IMR-90 (cell line): ENCODE data around the gene MACROD1. TPM values are rescaled to one million over a fixed set of nuclear protein-coding genes. Genes with fewer than 3 reads are reported as not detected.
A peak's percentile ranks its signal among the peaks of the same experiment; 100 is the strongest.

Experiments
- ATAC-seq: fragments of 200-7000 bp; cut with Tn5 transposase; 2 replicates; pipeline ENCODE4 v1.9.1; 2020; ENCODE audit warnings: low read depth, mild to moderate bottlenecking, moderate library complexity
- BruUV-seq: library from RNA; stranded (reverse); fragments of 400-500 nt; replicated peaks from 2 replicates; lab custom pipeline; 2021; lab: Mats Ljungman, UMichigan
- CTCF ChIA-PET: fragments of 300-600 bp; formaldehyde crosslinking; extraction: SDS; loops from one replicate; lab custom pipeline; 2021; ENCODE audit warnings: antibody characterized with exemption; lab: Yijun Ruan, JAX
- POLR2A ChIA-PET: fragments of 300-600 bp; sonication (Branson Sonifier 250); formaldehyde crosslinking; loops from one replicate; lab custom pipeline; 2022; ENCODE audit warnings: antibody characterized with exemption; ENCODE audit not compliant: unreplicated experiment; lab: Charles Lee
- DNase-seq: peaks from one replicate; pipeline ENCODE4 v3.0.0; 2013
- H2AFZ ChIP-seq: replicated peaks from 2 replicates; pipeline ENCODE3; 2013; ENCODE audit warnings: low read length, mild to moderate bottlenecking; ENCODE audit not compliant: poor library complexity
- H2AK5ac ChIP-seq: 2 replicates; pipeline ENCODE4 v1.6.1; 2013; ENCODE audit warnings: low read depth, low read length, inconsistent platforms
- H2AK9ac ChIP-seq: replicated peaks from 2 replicates; pipeline ENCODE3; 2013; ENCODE audit warnings: mild to moderate bottlenecking, low read depth, low read length, moderate library complexity; ENCODE audit not compliant: poor library complexity
- H2BK120ac ChIP-seq: 2 replicates; pipeline ENCODE4 v1.6.1; 2013; ENCODE audit warnings: low read depth, low read length, inconsistent platforms
- H2BK15ac ChIP-seq: 3 replicates; pipeline ENCODE4 v1.6.1; 2013; ENCODE audit warnings: low read depth, low read length, inconsistent platforms
- H2BK20ac ChIP-seq: 2 replicates; pipeline ENCODE4 v1.6.1; 2013; ENCODE audit warnings: low read depth, mild to moderate bottlenecking, inconsistent platforms, low read length, moderate library complexity
- H2BK5ac ChIP-seq: 2 replicates; pipeline ENCODE4 v1.6.1; 2013; ENCODE audit warnings: mild to moderate bottlenecking, low read depth, low read length, inconsistent platforms; ENCODE audit not compliant: poor library complexity, severe bottlenecking
- H3K14ac ChIP-seq: replicated peaks from 2 replicates; pipeline ENCODE4 v1.6.1; 2013; ENCODE audit warnings: low read depth, low read length, inconsistent platforms
- H3K18ac ChIP-seq: 2 replicates; pipeline ENCODE4 v1.6.1; 2013; ENCODE audit warnings: low read depth, low read length, control low read depth
- H3K23ac ChIP-seq: 2 replicates; pipeline ENCODE4 v1.6.1; 2013; ENCODE audit warnings: low read depth, low read length, inconsistent platforms
- H3K27ac ChIP-seq: 2 replicates; pipeline ENCODE4 v1.5.1; 2013; ENCODE audit warnings: mild to moderate bottlenecking, control low read depth, low read length; ENCODE audit not compliant: insufficient read depth
- H3K27me3 ChIP-seq: 2 replicates; pipeline ENCODE4 v1.6.1; 2013; ENCODE audit warnings: low read length; ENCODE audit not compliant: control insufficient read depth, insufficient read depth
- H3K36me3 ChIP-seq: 2 replicates; pipeline ENCODE4 v1.6.1; 2013; ENCODE audit warnings: low read length, mixed read lengths; ENCODE audit not compliant: control insufficient read depth, insufficient read depth
- H3K4ac ChIP-seq: 2 replicates; pipeline ENCODE4 v1.6.1; 2013; ENCODE audit warnings: low read depth, low read length, inconsistent platforms
- H3K4me1 ChIP-seq: 2 replicates; pipeline ENCODE4 v1.6.1; 2013; ENCODE audit warnings: low read length, mixed read lengths; ENCODE audit not compliant: control insufficient read depth, insufficient read depth
- H3K4me2 ChIP-seq: 2 replicates; pipeline ENCODE4 v1.6.1; 2013; ENCODE audit warnings: low read depth, mild to moderate bottlenecking, control low read depth, low read length, moderate library complexity
- H3K4me3 ChIP-seq: 2 replicates; pipeline ENCODE4 v1.5.1; 2013; ENCODE audit warnings: low read depth, mild to moderate bottlenecking, control low read depth, low read length, moderate library complexity; ENCODE audit not compliant: insufficient read depth
- H3K56ac ChIP-seq: 2 replicates; pipeline ENCODE4 v1.6.1; 2013; ENCODE audit warnings: low read length, inconsistent platforms; ENCODE audit not compliant: insufficient read depth; ENCODE audit errors: extremely low read depth
- H3K79me1 ChIP-seq, 2 experiments: 2 replicates each; pipeline ENCODE4 v1.6.1; 2013; ENCODE audit warnings: low read length in 2 of 2, inconsistent platforms in 1 of 2, low read depth in 1 of 2
- H3K9ac ChIP-seq: 2 replicates; pipeline ENCODE4 v1.6.1; 2013; ENCODE audit warnings: low read depth, low read length, control low read depth
- H3K9me1 ChIP-seq: 2 replicates; pipeline ENCODE4 v1.6.1; 2013; ENCODE audit warnings: low read length, inconsistent platforms; ENCODE audit not compliant: insufficient read depth
- H3K9me3 ChIP-seq: 2 replicates; pipeline ENCODE4 v1.6.1; 2013; ENCODE audit warnings: low read length; ENCODE audit not compliant: control insufficient read depth, insufficient read depth
- H4K20me1 ChIP-seq: 2 replicates; pipeline ENCODE4 v1.6.1; 2013; ENCODE audit warnings: low read length, inconsistent platforms; ENCODE audit not compliant: insufficient read depth
- H4K5ac ChIP-seq: 2 replicates; pipeline ENCODE4 v1.6.1; 2013; ENCODE audit warnings: mild to moderate bottlenecking, low read depth, low read length, control low read depth
- H4K8ac ChIP-seq, 2 experiments: 2 replicates each; pipeline ENCODE4 v1.6.1; 2013; ENCODE audit warnings: low read depth in 2 of 2, low read length in 2 of 2, control low read depth in 1 of 2, inconsistent platforms in 1 of 2
- H4K91ac ChIP-seq: 2 replicates; pipeline ENCODE4 v1.6.1; 2013; ENCODE audit warnings: low read depth, low read length, inconsistent platforms; ENCODE audit not compliant: insufficient read depth
- BHLHE40 ChIP-seq: fragments of 150-350 bp; IDR thresholded peaks from 2 replicates; pipeline ENCODE4 v1.6.1; 2016; ENCODE audit warnings: mild to moderate bottlenecking, low read depth, low read length
- CEBPB ChIP-seq: IDR thresholded peaks from 2 replicates; pipeline ENCODE4 v1.6.1; 2012; ENCODE audit warnings: low read depth, low read length, improper control_type of control experiment
- ELK1 ChIP-seq: fragments of 150-350 bp; IDR thresholded peaks from 2 replicates; pipeline ENCODE4 v1.6.1; 2016; ENCODE audit warnings: low read depth, mild to moderate bottlenecking, low read length, moderate library complexity, borderline replicate concordance
- FOS ChIP-seq: fragments of 150-350 bp; IDR thresholded peaks from 2 replicates; pipeline ENCODE4 v1.6.1; 2016; ENCODE audit warnings: low read depth, low read length
- NFE2L2 ChIP-seq: fragments of 150-350 bp; IDR thresholded peaks from 2 replicates; pipeline ENCODE4 v1.6.1; 2016; ENCODE audit warnings: low read depth, mild to moderate bottlenecking, low read length
- POLR2A ChIP-seq: IDR thresholded peaks from 2 replicates; pipeline ENCODE4 v1.6.1; 2012; ENCODE audit warnings: mild to moderate bottlenecking, low read depth, low read length
- RAD21 ChIP-seq: IDR thresholded peaks from 2 replicates; pipeline ENCODE4 v1.6.1; 2012; ENCODE audit warnings: low read length, improper control_type of control experiment
- RFX5 ChIP-seq: IDR thresholded peaks from 2 replicates; pipeline ENCODE4 v1.8.0; 2012; ENCODE audit warnings: low read depth, mild to moderate bottlenecking, low read length, moderate library complexity
- WGBS, 2 experiments: methylation state at CpG; one replicate each; pipeline versions ENCODE4 v1.1.5 to v1.1.7; 2013; ENCODE audit warnings: missing lambda C conversion rate in 2 of 2; ENCODE audit not compliant: insufficient read length in 1 of 2; ENCODE audit errors: extremely low coverage in 2 of 2; 5-methylcytosine and 5-hydroxymethylcytosine counted together
- dilution Hi-C: fragments of 300-500 bp; cut with HindIII; formaldehyde crosslinking; loops from one replicate; pipeline ENCODE4 v1.14.3; 2018; ENCODE audit warnings: low sequenced_read_pairs; ENCODE audit not compliant: unreplicated experiment
- in situ Hi-C: fragments of 300-500 bp; cut with MboI; formaldehyde crosslinking; loops from 3 replicates; pipeline ENCODE4 v1.14.3; 2019; ENCODE audit warnings: low sequenced_read_pairs, inconsistent platforms, mixed read lengths
- intact Hi-C: fragments of 100-400 bp; cut with micrococcal nuclease; formaldehyde crosslinking; loops from 2 replicates; pipeline ENCODE4 v1.10.0; 2022
- polyA plus RNA-seq, 3 experiments: library from polyadenylated mRNA; depleted of rRNA; stranded (reverse); fragments of >200 nt; gene quantifications; 2 replicates each; pipeline ENCODE4 v1.2.3, GENCODE V29; 2012; ENCODE audit warnings: low replicate concordance in 1 of 3
- total RNA-seq: library from RNA; depleted of rRNA; stranded (reverse); fragments of >200 nt; gene quantifications from 2 replicates; pipeline ENCODE4 v1.2.3, GENCODE V29; 2012
- TF ChIP-seq, protein P1 (sequence below): fragments of 150-350 bp; IDR thresholded peaks from 2 replicates; pipeline ENCODE4 v1.6.1; 2017; ENCODE audit warnings: mild to moderate bottlenecking, antibody characterized with exemption, low read length, low read depth

Gene MACROD1
- total and polyA plus RNA-seq, 2 of the 4 experiments (the other 2 are of a cell fraction) = 2.5 to 9.3 TPM

DNA sequence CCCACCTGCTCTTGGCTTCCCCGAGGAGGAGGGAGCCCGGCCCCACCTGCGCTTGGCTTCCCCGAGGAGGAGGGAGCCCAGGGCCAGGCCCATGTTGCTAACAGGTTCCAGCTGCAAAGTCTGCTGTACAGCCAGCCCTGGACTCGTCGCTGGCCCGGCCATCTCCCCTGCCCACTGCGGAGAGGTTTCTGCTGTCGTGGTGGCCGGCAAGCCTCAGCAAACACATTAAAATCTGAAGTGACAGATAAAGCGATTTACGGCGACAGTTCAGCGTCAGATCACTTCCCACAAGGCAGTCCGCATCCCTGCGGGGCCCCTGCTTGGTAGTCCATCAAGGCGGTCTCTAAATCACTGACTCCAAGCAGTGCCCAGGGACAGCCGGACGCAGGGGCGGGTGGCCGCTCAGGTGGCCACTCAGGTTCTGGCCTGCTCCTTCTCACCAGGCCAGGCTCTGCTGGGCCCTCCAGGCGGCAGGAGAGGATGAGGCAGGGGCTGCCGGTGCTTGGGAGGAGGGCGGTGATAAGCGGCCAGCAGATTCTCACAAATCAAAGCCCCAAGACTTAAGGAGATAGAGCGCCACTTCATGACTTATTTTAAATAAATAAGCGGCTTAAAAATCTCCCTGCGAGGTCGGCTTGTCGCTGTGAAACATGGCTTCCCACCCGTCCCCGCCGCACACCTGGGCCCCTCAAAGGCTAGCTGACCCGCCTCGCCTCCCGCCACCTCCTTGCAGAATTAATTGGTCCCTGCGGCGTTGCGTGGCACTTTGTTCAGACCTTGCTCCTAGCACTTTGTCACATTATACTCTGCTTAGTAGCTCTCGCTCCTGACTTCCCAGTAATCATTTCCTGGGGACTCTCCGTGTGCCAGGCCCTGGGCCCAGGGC is 21.1 kb downstream of the MACROD1 start (continued):
- TF ChIP-seq CEBPB = no peak

GRCh38 chr11:64141081-64141783 is 24.7 kb downstream of the MACROD1 start:
- H3K27ac ChIP-seq = no peak overlapping the region
- BruUV-seq = no TSS peak
- H4K5ac ChIP-seq = no peak overlapping the region
- no peak for DNase-seq
- TF ChIP-seq, protein P1, sequence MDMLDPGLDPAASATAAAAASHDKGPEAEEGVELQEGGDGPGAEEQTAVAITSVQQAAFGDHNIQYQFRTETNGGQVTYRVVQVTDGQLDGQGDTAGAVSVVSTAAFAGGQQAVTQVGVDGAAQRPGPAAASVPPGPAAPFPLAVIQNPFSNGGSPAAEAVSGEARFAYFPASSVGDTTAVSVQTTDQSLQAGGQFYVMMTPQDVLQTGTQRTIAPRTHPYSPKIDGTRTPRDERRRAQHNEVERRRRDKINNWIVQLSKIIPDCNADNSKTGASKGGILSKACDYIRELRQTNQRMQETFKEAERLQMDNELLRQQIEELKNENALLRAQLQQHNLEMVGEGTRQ = no peak
- TF ChIP-seq FOS = no peak
- TF ChIP-seq RFX5 = no peak
- TF ChIP-seq BHLHE40 = no peak
- TF ChIP-seq ELK1 = no peak
- TF ChIP-seq RAD21 = no peak
- no peak for TF ChIP-seq NFE2L2
- no peak for TF ChIP-seq POLR2A
- peak overlapping the region; percentile 61 for H2AK9ac ChIP-seq
- H2BK5ac ChIP-seq = no peak overlapping the region
- H3K4me1 ChIP-seq = no peaks in the 10 kb centered on the region
- H3K27me3 ChIP-seq = no peaks in the 10 kb centered on the region
- H3K79me1 ChIP-seq = no peaks in the 10 kb centered on the region; a peak in 1 of 4 replicates
- no peak overlapping the region for H3K18ac ChIP-seq
- H2BK15ac ChIP-seq = no peak overlapping the region
- no peak overlapping the region for H3K4me2 ChIP-seq
- ChIA-PET CTCF (no interaction called here), POLR2A (no interaction called here)
- intact Hi-C loops (no loop called here), dilution Hi-C loops (no loop called here), in situ Hi-C loops (no loop called here)
- no peak overlapping the region for H3K9ac ChIP-seq
- H3K9me3 ChIP-seq = no peaks in the 10 kb centered on the region
- no peak for ATAC-seq
- no peak overlapping the region for H2BK120ac ChIP-seq
- no peak overlapping the region for H2BK20ac ChIP-seq
- no peak overlapping the region for H2AK5ac ChIP-seq
- no peak overlapping the region for H3K23ac ChIP-seq
- H3K56ac ChIP-seq = no peak overlapping the region
- no peak overlapping the region for H3K4me3 ChIP-seq
- H2AFZ ChIP-seq = no peak overlapping the region
- H4K20me1 ChIP-seq = no peaks in the 10 kb centered on the region
- no peaks in the 10 kb centered on the region for H3K36me3 ChIP-seq
- H3K9me1 ChIP-seq = no peaks in the 10 kb centered on the region
- 85% methylated on average over 9 of the region's 21 CpGs; no CpG with 5 or more reads in 1 of the 2 experiments for WGBS, 2 experiments
- no peak overlapping the region for H4K91ac ChIP-seq
- no peak overlapping the region for H3K14ac ChIP-seq
- no peak overlapping the region for H4K8ac ChIP-seq
- H3K4ac ChIP-seq = no peak overlapping the region
